CD4-positive, alpha-beta T cell (primary cell): ENCODE results near the gene ARIH1. TPM values are rescaled to one million over a fixed set of nuclear protein-coding genes. Genes with fewer than 3 reads are reported as not detected.

Experiments used
- ATAC-seq: fragments of 200-7000 bp; cut with Tn5 transposase; one replicate; pipeline ENCODE4 v1.10.0; 2022; ENCODE audit warnings: mild to moderate bottlenecking; ENCODE audit not compliant: poor library complexity
- CTCF ChIA-PET: fragments of 350-600 bp; sonication (Branson Sonifier 250); formaldehyde crosslinking; loops from one replicate; lab custom pipeline; 2021; ENCODE audit warnings: antibody characterized with exemption, inconsistent platforms; lab: Charles Lee
- POLR2A ChIA-PET: fragments of 350-600 bp; sonication (Branson Sonifier 250); formaldehyde crosslinking; loops from one replicate; lab custom pipeline; 2021; ENCODE audit warnings: antibody characterized with exemption, inconsistent platforms; lab: Charles Lee
- DNase-seq, 14 experiments: peaks; one replicate each; pipeline ENCODE4 v3.0.0-alpha.2; 2013 to 2020; ENCODE audit warnings: mixed read lengths in 2 of 14
- H3K27ac ChIP-seq, 2 donors: one replicate each; pipeline versions ENCODE4 v1.5.1 to v1.7.0; 2013; ENCODE audit warnings: low read length in 2 of 2, low read depth in 1 of 2, mild to moderate bottlenecking in 1 of 2
- H3K27me3 ChIP-seq, 2 experiments: 1 replicate in 1 of 2; 2 replicates in 1 of 2; pipeline versions ENCODE4 v1.6.1 to v1.7.0; 2013; ENCODE audit warnings: low read length in 2 of 2, control low read depth in 1 of 2, mild to moderate bottlenecking in 1 of 2, moderate library complexity in 1 of 2; ENCODE audit not compliant: insufficient read depth in 2 of 2, control insufficient read depth in 1 of 2
- H3K36me3 ChIP-seq: one replicate; pipeline ENCODE4 v1.6.1; 2013; ENCODE audit warnings: low read length, control low read depth; ENCODE audit not compliant: insufficient read depth
- H3K4me1 ChIP-seq: one replicate; pipeline ENCODE4 v1.6.1; 2013; ENCODE audit warnings: low read length, control low read depth; ENCODE audit not compliant: insufficient read depth
- H3K4me3 ChIP-seq: one replicate; pipeline ENCODE4 v1.5.1; 2013; ENCODE audit warnings: mild to moderate bottlenecking, low read length, moderate library complexity
- H3K9me3 ChIP-seq, 2 experiments: 1 replicate in 1 of 2; 2 replicates in 1 of 2; pipeline versions ENCODE4 v1.6.1 to v1.7.0; 2013; ENCODE audit warnings: low read length in 2 of 2, mild to moderate bottlenecking in 2 of 2, control low read depth in 1 of 2, moderate library complexity in 1 of 2; ENCODE audit not compliant: control insufficient read depth in 1 of 2, insufficient read depth in 1 of 2
- H3K27ac Mint-ChIP-seq: one replicate; pipeline ENCODE4 v1.8.0; 2020; ENCODE audit warnings: mixed read lengths
- H3K27me3 Mint-ChIP-seq: one replicate; pipeline ENCODE4 v1.8.0; 2021; ENCODE audit warnings: mixed read lengths
- H3K36me3 Mint-ChIP-seq: one replicate; pipeline ENCODE4 v1.8.0; 2021; ENCODE audit warnings: low read depth, mixed read lengths
- H3K4me1 Mint-ChIP-seq: one replicate; pipeline ENCODE4 v1.8.0; 2021; ENCODE audit warnings: low read depth, mixed read lengths
- H3K4me3 Mint-ChIP-seq: one replicate; pipeline ENCODE4 v1.8.0; 2020; ENCODE audit warnings: mild to moderate bottlenecking, mixed read lengths
- H3K9me3 Mint-ChIP-seq: one replicate; pipeline ENCODE4 v1.8.0; 2020; ENCODE audit warnings: mixed read lengths
- intact Hi-C, 2 experiments: fragments of 100-400 bp; cut with DNase I in 1 of 2; cut with micrococcal nuclease in 1 of 2; formaldehyde crosslinking; loops; one replicate each; pipeline versions ENCODE4 v1.15.1 to v1.9.0; 2023 to 2025; cut with DNase I, micrococcal nuclease
- polyA plus RNA-seq, 2 donors: library from polyadenylated mRNA; unstranded; fragments of 120-200 nt; gene quantifications; one replicate each; pipeline ENCODE4 v1.2.1, GENCODE V29; 2013
- total RNA-seq, 174 experiments: library from RNA in 2 of 174; stranded (reverse) in 2 of 174; gene quantifications; one replicate each; pipeline ENCODE4 v1.2.3 and lab custom pipeline; 2021 to 2026
- TF ChIP-seq, protein P1 (sequence below): fragments of 200-600 bp; IDR thresholded peaks from one replicate; pipeline ENCODE4 v1.8.0; 2022; ENCODE audit warnings: antibody characterized with exemption, mild to moderate bottlenecking

Gene ARIH1, protein sequence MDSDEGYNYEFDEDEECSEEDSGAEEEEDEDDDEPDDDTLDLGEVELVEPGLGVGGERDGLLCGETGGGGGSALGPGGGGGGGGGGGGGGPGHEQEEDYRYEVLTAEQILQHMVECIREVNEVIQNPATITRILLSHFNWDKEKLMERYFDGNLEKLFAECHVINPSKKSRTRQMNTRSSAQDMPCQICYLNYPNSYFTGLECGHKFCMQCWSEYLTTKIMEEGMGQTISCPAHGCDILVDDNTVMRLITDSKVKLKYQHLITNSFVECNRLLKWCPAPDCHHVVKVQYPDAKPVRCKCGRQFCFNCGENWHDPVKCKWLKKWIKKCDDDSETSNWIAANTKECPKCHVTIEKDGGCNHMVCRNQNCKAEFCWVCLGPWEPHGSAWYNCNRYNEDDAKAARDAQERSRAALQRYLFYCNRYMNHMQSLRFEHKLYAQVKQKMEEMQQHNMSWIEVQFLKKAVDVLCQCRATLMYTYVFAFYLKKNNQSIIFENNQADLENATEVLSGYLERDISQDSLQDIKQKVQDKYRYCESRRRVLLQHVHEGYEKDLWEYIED
- 100 to 1,000 TPM; 281 to 283 TPM for total RNA-seq
- 61.2 TPM for polyA plus RNA-seq (2013, experiment 1 of 2)
- polyA plus RNA-seq (2013, experiment 2 of 2), result 84.8 TPM
- total RNA-seq (lab: John Stamatoyannopoulos, UW), result 99.7 to 459 (median 167) reads per million in 172 experiments

DNA sequence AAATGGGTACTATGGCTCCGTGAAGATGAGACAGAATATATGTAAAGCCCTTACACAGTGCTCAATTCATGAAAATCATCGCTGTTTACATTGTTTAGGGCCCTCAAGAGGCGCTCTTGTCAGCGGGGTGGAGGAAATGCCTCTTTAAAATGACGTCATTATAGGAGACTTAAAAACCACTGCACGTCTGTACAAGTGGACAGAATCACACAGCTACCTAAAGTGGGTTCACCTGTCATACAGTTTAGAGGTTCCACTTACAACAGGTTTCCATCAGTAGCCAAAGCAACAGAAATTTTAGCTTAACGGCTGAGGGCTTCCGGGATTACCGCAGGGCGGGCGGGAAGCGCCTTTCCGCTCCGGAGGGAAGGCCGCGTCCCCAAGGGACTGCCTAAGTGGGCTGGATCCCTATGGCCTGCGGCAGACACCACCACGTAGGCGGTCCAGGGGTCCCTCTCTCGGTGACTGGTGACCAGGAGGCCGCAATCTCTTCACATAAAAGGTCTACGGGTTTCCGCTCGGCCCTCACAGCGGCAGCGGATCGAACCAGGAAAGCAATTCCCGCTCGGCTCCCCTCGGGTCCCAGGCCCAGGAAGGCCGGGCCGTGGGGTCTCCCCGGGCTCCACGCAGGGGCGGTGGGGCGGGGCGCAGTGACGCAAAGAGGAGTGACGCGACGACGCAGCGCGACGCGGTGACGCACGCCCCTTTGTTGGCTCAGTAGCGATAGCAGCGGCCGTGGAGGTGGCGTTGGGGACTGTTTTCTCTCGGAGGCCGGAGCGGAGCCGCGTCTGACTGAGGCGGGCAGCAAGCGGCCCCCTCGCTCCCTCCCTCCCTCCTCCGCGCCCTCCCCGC is at the start of gene ARIH1:
Gene ARIH1, plus strand, starts transcription at position 717 of the 852 bp plus-strand sequence. CDS start 310 bp downstream, outside the sequence.
- Histone ChIP-seq H3K27ac (peak within 1 kb of the TSS; percentile 100), H3K36me3 (peaks cover 11% of the 10 kb centered on the region), H3K27me3 (no peaks in the 10 kb centered on the region), H3K4me3 (peak within 1 kb of the TSS; percentile 87), H3K4me1 (peaks cover 36% of the 10 kb centered on the region), H3K9me3 (no peaks in the 10 kb centered on the region)
- H3K4me1 Mint-ChIP-seq, result peaks cover 62% of the 10 kb centered on the region
- intact Hi-C loops, result loop anchor here (1.0 to 10.0 kb wide), 8 partner anchors 12 to 581 kb away; partner anchors contain the start of genes HEXA (in 2 of the 2), ADPGK (in 1 of the 2), NEO1 (in 1 of the 2) and PARP6 (in 1 of the 2)
- H3K27ac Mint-ChIP-seq, result peak within 1 kb of the TSS; percentile 99
- no peaks in the 10 kb centered on the region for H3K27me3 Mint-ChIP-seq
- no peaks in the 10 kb centered on the region for H3K9me3 Mint-ChIP-seq
- peak within 1 kb of the TSS; percentile 89 for H3K4me3 Mint-ChIP-seq
- POLR2A ChIA-PET, result interaction anchor here (0.6 to 4.3 kb wide), 24 partner anchors 8 to 356 kb away, joined by 3 to 72 read pairs (median 4); partner anchors contain the start of genes BBS4, CELF6, HEXA and HIGD2B
- TF ChIP-seq, protein P1, sequence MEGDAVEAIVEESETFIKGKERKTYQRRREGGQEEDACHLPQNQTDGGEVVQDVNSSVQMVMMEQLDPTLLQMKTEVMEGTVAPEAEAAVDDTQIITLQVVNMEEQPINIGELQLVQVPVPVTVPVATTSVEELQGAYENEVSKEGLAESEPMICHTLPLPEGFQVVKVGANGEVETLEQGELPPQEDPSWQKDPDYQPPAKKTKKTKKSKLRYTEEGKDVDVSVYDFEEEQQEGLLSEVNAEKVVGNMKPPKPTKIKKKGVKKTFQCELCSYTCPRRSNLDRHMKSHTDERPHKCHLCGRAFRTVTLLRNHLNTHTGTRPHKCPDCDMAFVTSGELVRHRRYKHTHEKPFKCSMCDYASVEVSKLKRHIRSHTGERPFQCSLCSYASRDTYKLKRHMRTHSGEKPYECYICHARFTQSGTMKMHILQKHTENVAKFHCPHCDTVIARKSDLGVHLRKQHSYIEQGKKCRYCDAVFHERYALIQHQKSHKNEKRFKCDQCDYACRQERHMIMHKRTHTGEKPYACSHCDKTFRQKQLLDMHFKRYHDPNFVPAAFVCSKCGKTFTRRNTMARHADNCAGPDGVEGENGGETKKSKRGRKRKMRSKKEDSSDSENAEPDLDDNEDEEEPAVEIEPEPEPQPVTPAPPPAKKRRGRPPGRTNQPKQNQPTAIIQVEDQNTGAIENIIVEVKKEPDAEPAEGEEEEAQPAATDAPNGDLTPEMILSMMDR, result peak; percentile 23
- H3K36me3 Mint-ChIP-seq, result peaks cover 48% of the 10 kb centered on the region
- CTCF ChIA-PET, result interaction anchor here (0.8 to 4.7 kb wide), 13 partner anchors 9 to 242 kb away, joined by 3 to 41 read pairs (median 5); partner anchors contain the start of genes BBS4, HEXA and HIGD2B
- DNase-seq (peak; percentile 91 to 99 (median 96)), ATAC-seq (peak; percentile 68)

DNA sequence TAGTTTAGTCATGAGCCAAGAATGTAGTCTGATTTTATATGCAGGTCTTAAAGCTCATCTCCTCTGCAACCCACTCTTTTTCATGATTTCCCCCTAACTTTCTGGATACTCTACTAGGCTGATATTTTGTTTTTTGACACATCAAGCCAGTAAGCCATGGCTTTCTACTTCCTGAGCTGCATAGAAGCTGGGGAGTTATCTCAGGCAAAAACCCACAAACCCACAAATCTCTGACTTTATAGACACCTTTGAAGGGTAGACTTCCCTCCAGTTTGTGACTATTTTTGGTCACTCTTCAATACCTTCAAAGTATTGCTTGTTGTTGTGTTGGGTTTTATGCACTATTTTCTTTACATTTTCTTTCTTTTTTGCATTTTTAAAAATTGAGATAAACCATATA is 47.4 kb upstream of the ARIH1 start:
- ChIA-PET CTCF (no interaction called here), POLR2A (no interaction called here)
- no peak for DNase-seq
- TF ChIP-seq, protein P1, result no peak
- H3K27ac ChIP-seq, result no peak overlapping the region
- no peak overlapping the region for H3K4me3 ChIP-seq
- no peaks in the 10 kb centered on the region for H3K4me1 ChIP-seq
- Mint-ChIP-seq H3K36me3 (peaks cover 4% of the 10 kb centered on the region), H3K9me3 (peaks cover 12% of the 10 kb centered on the region), H3K4me3 (no peak overlapping the region), H3K4me1 (no peaks in the 10 kb centered on the region), H3K27me3 (no peaks in the 10 kb centered on the region), H3K27ac (no peak overlapping the region)
- intact Hi-C loops, result no loop called here
- H3K9me3 ChIP-seq, result peaks cover 0 to 10% of the 10 kb centered on the region in 2 experiments
- no peak for ATAC-seq
- no peaks in the 10 kb centered on the region for H3K36me3 ChIP-seq
- H3K27me3 ChIP-seq, result no peaks in the 10 kb centered on the region
